Left ventricle myocardium inferior (tissue), 1 donor: Measurements from ENCODE around the gene PPP1R3C. TPM values are rescaled to one million over a fixed set of nuclear protein-coding genes. Genes with fewer than 3 reads are reported as not detected.

Experiments
- DNase-seq: peaks from one replicate; pipeline ENCODE4 v3.0.0-alpha.2; 2020
- H3K27ac ChIP-seq: fragments of 200-600 bp; replicated peaks from 2 replicates; pipeline ENCODE4 v1.8.0; 2021
- H3K27me3 ChIP-seq: fragments of 200-600 bp; 2 replicates; pipeline ENCODE4 v1.8.0; 2021; ENCODE audit warnings: low read depth
- H3K36me3 ChIP-seq: fragments of 200-600 bp; 2 replicates; pipeline ENCODE4 v1.8.0; 2021
- H3K4me1 ChIP-seq: fragments of 200-600 bp; 2 replicates; pipeline ENCODE4 v1.8.0; 2021
- H3K4me3 ChIP-seq: fragments of 200-600 bp; 2 replicates; pipeline ENCODE4 v1.8.0; 2021; ENCODE audit warnings: mild to moderate bottlenecking, moderate library complexity
- H3K9me3 ChIP-seq: fragments of 200-600 bp; replicated peaks from 2 replicates; pipeline ENCODE4 v1.8.0; 2021
- intact Hi-C: fragments of 100-400 bp; cut with micrococcal nuclease; formaldehyde crosslinking; loops from one replicate; pipeline ENCODE4 v1.11.0; 2022
- total RNA-seq: library from RNA; stranded (reverse); fragmentation: NEBNext Ultra II Directional; extraction: Animal tissue kit (Norgen Biotek cat#: 25700); gene quantifications from one replicate; pipeline ENCODE4 v1.2.1, GENCODE V29; 2021
- TF ChIP-seq, protein P1 (sequence below): fragments of 200-600 bp; IDR thresholded peaks from 2 replicates; pipeline ENCODE4 v1.8.0; 2021; ENCODE audit warnings: antibody characterized with exemption, mild to moderate bottlenecking, borderline replicate concordance
- donor health status: DM: no; HTN: yes; CAD: no; lungs with severe emphysema.

The PPP1R3C gene
- total RNA-seq, 1 donor from 2014 or later: 236 TPM

DNA sequence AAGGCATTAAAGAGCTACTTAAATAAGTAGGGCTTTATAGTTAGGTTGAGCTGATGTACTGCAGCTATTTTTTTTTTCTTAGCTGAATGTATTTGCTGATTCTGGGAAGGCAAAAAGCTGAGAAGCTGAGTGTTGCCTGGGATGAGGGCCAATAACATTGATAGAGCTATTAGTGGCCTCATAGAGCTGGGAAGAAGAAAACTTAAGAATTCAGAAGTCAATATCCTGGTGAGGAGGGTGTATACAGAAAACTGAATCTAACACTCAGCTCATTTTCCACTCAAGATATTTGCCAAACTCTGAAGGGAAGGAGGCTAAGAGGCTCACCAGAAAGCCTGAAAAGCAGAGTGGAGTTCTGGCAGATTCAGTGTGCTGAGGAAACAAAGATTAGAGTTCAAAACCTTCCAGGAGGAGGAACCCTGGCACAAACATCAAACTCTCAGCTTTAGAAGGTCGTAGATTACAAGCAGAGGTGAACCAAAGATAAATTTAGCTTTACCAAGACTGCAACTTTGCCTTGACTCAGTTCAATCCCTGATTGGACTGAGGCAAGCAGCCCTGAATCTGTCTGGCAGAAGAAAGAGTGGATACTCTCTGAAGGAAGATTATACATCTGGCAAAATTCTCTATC, 11.3 kb downstream of the PPP1R3C start:
- TF ChIP-seq, protein P1, sequence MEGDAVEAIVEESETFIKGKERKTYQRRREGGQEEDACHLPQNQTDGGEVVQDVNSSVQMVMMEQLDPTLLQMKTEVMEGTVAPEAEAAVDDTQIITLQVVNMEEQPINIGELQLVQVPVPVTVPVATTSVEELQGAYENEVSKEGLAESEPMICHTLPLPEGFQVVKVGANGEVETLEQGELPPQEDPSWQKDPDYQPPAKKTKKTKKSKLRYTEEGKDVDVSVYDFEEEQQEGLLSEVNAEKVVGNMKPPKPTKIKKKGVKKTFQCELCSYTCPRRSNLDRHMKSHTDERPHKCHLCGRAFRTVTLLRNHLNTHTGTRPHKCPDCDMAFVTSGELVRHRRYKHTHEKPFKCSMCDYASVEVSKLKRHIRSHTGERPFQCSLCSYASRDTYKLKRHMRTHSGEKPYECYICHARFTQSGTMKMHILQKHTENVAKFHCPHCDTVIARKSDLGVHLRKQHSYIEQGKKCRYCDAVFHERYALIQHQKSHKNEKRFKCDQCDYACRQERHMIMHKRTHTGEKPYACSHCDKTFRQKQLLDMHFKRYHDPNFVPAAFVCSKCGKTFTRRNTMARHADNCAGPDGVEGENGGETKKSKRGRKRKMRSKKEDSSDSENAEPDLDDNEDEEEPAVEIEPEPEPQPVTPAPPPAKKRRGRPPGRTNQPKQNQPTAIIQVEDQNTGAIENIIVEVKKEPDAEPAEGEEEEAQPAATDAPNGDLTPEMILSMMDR: no peak
- intact Hi-C loops: no loop called here
- no peaks in the 10 kb centered on the region for H3K27me3 ChIP-seq
- no peak for DNase-seq
- H3K4me3 ChIP-seq: no peak overlapping the region
- peaks cover 19% of the 10 kb centered on the region for H3K4me1 ChIP-seq
- H3K9me3 ChIP-seq: peaks cover 9% of the 10 kb centered on the region
- H3K36me3 ChIP-seq: peaks cover 32% of the 10 kb centered on the region
- H3K27ac ChIP-seq: peak overlapping the region; percentile 68

DNA sequence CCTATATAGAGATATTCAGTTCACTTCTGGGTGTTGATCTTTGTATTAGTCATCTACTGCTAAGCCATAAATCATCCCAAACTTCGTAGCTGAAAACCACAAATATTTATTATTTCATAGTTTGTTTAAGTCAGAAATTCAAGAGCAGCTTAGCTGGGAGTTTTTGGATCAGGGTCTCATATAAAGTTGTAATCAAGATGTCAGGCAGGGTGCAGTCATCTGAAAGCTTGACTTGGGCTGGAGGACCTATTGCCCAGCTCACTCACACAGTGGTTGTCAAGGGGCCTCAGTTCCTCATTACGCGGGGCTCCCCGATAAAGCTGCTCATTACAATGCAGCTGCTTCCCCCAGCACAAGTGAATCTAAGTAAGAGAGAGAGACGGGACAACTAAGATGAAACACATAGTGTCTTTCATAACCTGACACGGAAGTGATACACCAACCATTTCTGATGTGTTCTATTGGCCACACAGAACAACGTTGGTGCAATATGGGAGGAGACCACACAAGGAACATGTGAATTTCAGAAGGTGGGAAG, 15.7 kb downstream of the PPP1R3C start:
- H3K27ac ChIP-seq: no peak overlapping the region
- peaks cover 5% of the 10 kb centered on the region for H3K9me3 ChIP-seq
- DNase-seq: no peak
- TF ChIP-seq, protein P1: no peak
- H3K27me3 ChIP-seq: no peaks in the 10 kb centered on the region
- H3K4me1 ChIP-seq: peaks cover 32% of the 10 kb centered on the region
- H3K4me3 ChIP-seq: no peak overlapping the region
- H3K36me3 ChIP-seq: peaks cover 6% of the 10 kb centered on the region
- intact Hi-C loops: no loop called here

DNA sequence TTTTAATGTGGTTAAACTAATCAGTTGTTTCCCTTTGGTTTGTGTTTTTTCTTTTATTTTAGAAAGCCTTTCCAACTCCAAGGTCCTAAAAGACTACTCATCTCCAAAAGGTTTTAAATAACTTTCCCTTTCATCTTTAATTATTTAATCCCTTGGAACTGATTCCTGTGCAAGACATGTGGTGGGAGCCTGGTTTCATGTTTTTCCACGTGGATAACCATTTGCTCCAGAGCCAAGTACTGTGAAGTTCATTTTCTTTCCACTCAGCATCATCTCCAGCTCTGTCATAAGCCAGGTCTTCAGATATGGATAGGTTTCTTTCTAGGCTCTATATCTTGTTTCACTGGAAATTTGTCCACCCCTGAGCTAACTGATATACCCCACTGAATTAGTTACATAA, 16.7 kb downstream of the PPP1R3C start:
- Histone ChIP-seq H3K9me3 (peaks cover 5% of the 10 kb centered on the region), H3K36me3 (peaks cover 6% of the 10 kb centered on the region), H3K4me3 (no peak overlapping the region), H3K27ac (no peak overlapping the region), H3K27me3 (no peaks in the 10 kb centered on the region), H3K4me1 (peaks cover 29% of the 10 kb centered on the region)
- TF ChIP-seq, protein P1: no peak
- intact Hi-C loops: no loop called here
- no peak for DNase-seq

DNA sequence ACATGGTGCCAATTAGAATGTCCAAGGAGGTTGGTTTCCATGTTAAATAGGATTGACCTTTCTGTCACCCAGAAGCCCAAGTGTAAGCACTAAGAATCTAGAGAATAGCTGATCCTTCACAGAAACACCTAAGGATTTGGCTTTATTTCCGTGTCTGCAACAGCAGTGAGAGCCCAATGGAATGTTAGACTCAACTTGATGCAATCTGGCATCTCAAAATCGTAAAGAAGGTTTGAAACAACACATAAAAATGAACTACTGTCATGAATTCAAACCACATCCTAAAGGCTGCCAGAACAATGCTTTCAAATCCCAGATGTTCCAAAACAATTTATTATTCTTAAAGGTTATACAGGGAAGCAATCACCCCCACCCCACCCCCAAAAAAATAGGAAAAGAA, 18.6 kb downstream of the PPP1R3C start:
- TF ChIP-seq, protein P1: no peak
- no peak overlapping the region for H3K4me3 ChIP-seq
- peak overlapping the region; percentile 58 for H3K27ac ChIP-seq
- H3K36me3 ChIP-seq: no peaks in the 10 kb centered on the region
- intact Hi-C loops: no loop called here
- peaks cover 5% of the 10 kb centered on the region for H3K9me3 ChIP-seq
- no peak for DNase-seq
- H3K27me3 ChIP-seq: no peaks in the 10 kb centered on the region
- H3K4me1 ChIP-seq: peaks cover 42% of the 10 kb centered on the region

DNA sequence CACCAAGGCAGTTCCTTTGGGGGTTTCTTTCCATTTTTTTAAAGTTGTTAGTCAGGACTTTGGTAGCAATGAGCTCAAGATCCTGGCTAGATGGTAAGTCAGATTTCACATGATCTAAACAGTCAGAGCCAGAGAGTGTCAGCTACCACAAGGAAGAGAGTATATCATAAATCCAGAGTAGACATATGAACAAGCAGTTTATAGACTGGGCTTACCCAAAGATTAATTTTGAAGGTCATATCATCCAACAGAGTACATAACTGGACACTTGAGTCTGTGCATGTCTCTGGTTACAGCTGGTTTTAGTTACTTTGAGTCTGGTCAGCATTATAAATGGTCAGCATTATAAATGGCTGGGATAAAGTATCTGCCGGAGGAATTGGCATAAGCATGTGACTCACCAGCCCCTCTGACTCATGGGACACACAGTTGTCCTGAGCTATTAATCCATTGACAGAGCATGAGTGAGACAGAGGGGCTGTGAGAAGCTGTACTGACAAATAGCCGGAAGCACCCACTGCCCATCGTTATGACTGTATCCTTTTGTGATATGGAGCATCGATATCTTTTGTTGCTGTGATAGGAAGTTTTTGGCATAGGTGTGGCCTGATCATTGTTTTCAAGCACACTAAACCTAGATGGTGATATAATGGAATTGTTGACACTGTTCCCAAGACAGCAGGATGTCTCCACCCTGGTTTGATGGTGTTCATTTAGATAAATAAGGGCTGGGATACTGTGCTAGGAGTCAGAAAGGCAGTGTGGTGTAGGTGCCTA, 19.3 kb downstream of the PPP1R3C start:
- intact Hi-C loops: no loop called here
- TF ChIP-seq, protein P1: no peak
- Histone ChIP-seq H3K27me3 (no peaks in the 10 kb centered on the region), H3K27ac (peak overlapping the region; percentile 58), H3K4me3 (no peak overlapping the region), H3K9me3 (peaks cover 5% of the 10 kb centered on the region), H3K36me3 (no peaks in the 10 kb centered on the region), H3K4me1 (peaks cover 47% of the 10 kb centered on the region)
- no peak for DNase-seq
